SK-N-SH (cell line): ENCODE measurements around the gene IL4. TPM values are rescaled to one million over a fixed set of nuclear protein-coding genes. Genes with fewer than 3 reads are reported as not detected.

Experiments used
- CTCF ChIA-PET: fragments of 300-600, 350-600 bp; formaldehyde crosslinking; extraction: SDS; loops from one replicate; lab custom pipeline; 2021; lab: Yijun Ruan, JAX
- POLR2A ChIA-PET: fragments of 350-600 bp; sonication (Branson Sonifier 250); formaldehyde crosslinking; extraction: SDS; loops from one replicate; lab custom pipeline; 2020; ENCODE audit warnings: antibody characterized with exemption, inconsistent platforms; lab: Yijun Ruan, JAX
- DNase-seq: peaks from one replicate; pipeline ENCODE4 v3.0.0; 2012
- H2AFZ ChIP-seq: fragments of 200-600 bp; sonication (generic); 2 replicates; pipeline ENCODE4 v1.8.1; 2016; ENCODE audit warnings: antibody characterized with exemption, mild to moderate bottlenecking, low read depth
- H3F3A ChIP-seq: fragments of 200-600 bp; sonication (generic); replicated peaks from 2 replicates; pipeline ENCODE3; 2016; ENCODE audit warnings: antibody characterized with exemption, mild to moderate bottlenecking; ENCODE audit not compliant: insufficient read depth
- H3K27ac ChIP-seq, 2 experiments: fragments of 200-500 bp in 1 of 2; fragments of 200-600 bp in 1 of 2; sonication (Bioruptor generic) in 1 of 2; sonication (generic), shearing (Covaris generic) in 1 of 2; 2 replicates each; pipeline versions ENCODE4 v1.5.1 to v1.6.1; 2014 to 2016; ENCODE audit warnings: low read depth in 2 of 2, inconsistent platforms in 1 of 2, low read length in 1 of 2, mild to moderate bottlenecking in 1 of 2, mixed read lengths in 1 of 2
- H3K27me3 ChIP-seq: fragments of 200-600 bp; sonication (generic), shearing (Covaris generic); 2 replicates; pipeline ENCODE4 v1.6.1; 2016; ENCODE audit warnings: mixed run types; ENCODE audit not compliant: insufficient read depth
- H3K36me3 ChIP-seq, 2 experiments: fragments of 200-500 bp in 1 of 2; fragments of 200-600 bp in 1 of 2; sonication (Bioruptor generic) in 1 of 2; sonication (generic) in 1 of 2; replicated peaks in 1 of 2; 2 replicates each; pipeline versions ENCODE3 to v1.5.1; 2014 to 2016; ENCODE audit warnings: low read length in 1 of 2, mild to moderate bottlenecking in 1 of 2; ENCODE audit not compliant: insufficient read depth in 2 of 2, control insufficient read depth in 1 of 2
- H3K4me1 ChIP-seq, 2 experiments: fragments of 200-500 bp in 1 of 2; fragments of 200-600 bp in 1 of 2; sonication (Bioruptor generic) in 1 of 2; sonication (generic), shearing (Covaris generic) in 1 of 2; 2 replicates each; pipeline versions ENCODE4 v1.5.1 to v1.6.1; 2014 to 2016; ENCODE audit warnings: low read depth in 1 of 2, low read length in 1 of 2, mixed run types in 1 of 2; ENCODE audit not compliant: insufficient read depth in 2 of 2, control insufficient read depth in 1 of 2
- H3K4me2 ChIP-seq: fragments of 200-600 bp; sonication (generic), shearing (Covaris generic); 2 replicates; pipeline ENCODE4 v1.6.1; 2017; ENCODE audit warnings: mixed run types
- H3K4me3 ChIP-seq, 2 experiments: fragments of 200-500 bp in 1 of 2; fragments of 200-600 bp in 1 of 2; sonication (Bioruptor generic) in 1 of 2; sonication (generic), shearing (Covaris generic) in 1 of 2; 2 replicates each; pipeline versions ENCODE4 v1.5.1 to v1.8.1; 2014 to 2016; ENCODE audit warnings: low read depth in 2 of 2, inconsistent platforms in 1 of 2, low read length in 1 of 2, mild to moderate bottlenecking in 1 of 2, mixed read lengths in 1 of 2, moderate library complexity in 1 of 2
- H3K79me2 ChIP-seq: fragments of 200-600 bp; sonication (generic); 2 replicates; pipeline ENCODE4 v1.8.1; 2017; ENCODE audit warnings: mild to moderate bottlenecking; ENCODE audit not compliant: insufficient read depth
- H3K9ac ChIP-seq: fragments of 200-600 bp; sonication (generic); 2 replicates; pipeline ENCODE4 v1.6.1; 2017; ENCODE audit warnings: mixed run types
- H3K9me2 ChIP-seq: fragments of 200-600 bp; sonication (generic); 2 replicates; pipeline ENCODE4 v1.6.1; 2017; ENCODE audit warnings: mixed run types
- H3K9me3 ChIP-seq: fragments of 200-600 bp; sonication (generic); 2 replicates; pipeline ENCODE4 v1.6.1; 2017; ENCODE audit warnings: mixed run types, mild to moderate bottlenecking, moderate library complexity
- H4K20me1 ChIP-seq: fragments of 200-600 bp; sonication (generic); 2 replicates; pipeline ENCODE4 v1.6.1; 2017; ENCODE audit warnings: mild to moderate bottlenecking, mixed run types; ENCODE audit not compliant: insufficient read depth
- EZH2phosphoT487 ChIP-seq: fragments of 200-600 bp; sonication (generic); IDR thresholded peaks from 2 replicates; pipeline ENCODE4 v1.6.1; 2017; ENCODE audit warnings: low read depth, mixed run types, mild to moderate bottlenecking, antibody characterized with exemption, moderate library complexity, borderline replicate concordance
- FOSL2 ChIP-seq: IDR thresholded peaks from 2 replicates; pipeline ENCODE4 v1.4.0; 2012; ENCODE audit warnings: low read depth, mild to moderate bottlenecking, moderate library complexity, borderline replicate concordance
- FOXJ3 ChIP-seq: sonication (generic); formaldehyde crosslinking; IDR thresholded peaks from 2 replicates; pipeline ENCODE4 v1.5.1; 2020; ENCODE audit warnings: mild to moderate bottlenecking, missing genetic modification reagents
- FOXM1 ChIP-seq: IDR thresholded peaks from 2 replicates; pipeline ENCODE4 v1.4.0; 2012; ENCODE audit warnings: low read depth, mild to moderate bottlenecking
- GABPA ChIP-seq: IDR thresholded peaks from 2 replicates; pipeline ENCODE4 v1.4.0; 2012; ENCODE audit warnings: low read depth, mild to moderate bottlenecking
- JUND ChIP-seq: IDR thresholded peaks from 2 replicates; pipeline ENCODE4 v1.4.0; 2012
- NRF1 ChIP-seq: IDR thresholded peaks from 2 replicates; pipeline ENCODE4 v1.6.1; 2012; ENCODE audit warnings: low read depth, mild to moderate bottlenecking, low read length
- POLR2AphosphoS5 ChIP-seq: IDR thresholded peaks from 2 replicates; pipeline ENCODE4 v1.6.1; 2012; ENCODE audit warnings: low read depth, low read length
- RAD21 ChIP-seq: IDR thresholded peaks from 2 replicates; pipeline ENCODE4 v1.6.1; 2012; ENCODE audit warnings: mild to moderate bottlenecking, low read length
- TAF1 ChIP-seq: IDR thresholded peaks from 2 replicates; pipeline ENCODE4 v1.6.1; 2012; ENCODE audit warnings: low read depth, mild to moderate bottlenecking, low read length, moderate library complexity, borderline replicate concordance
- TCF12 ChIP-seq: IDR thresholded peaks from 2 replicates; pipeline ENCODE4 v1.4.0; 2012
- TEAD4 ChIP-seq: IDR thresholded peaks from 2 replicates; pipeline ENCODE4 v1.4.0; 2012; ENCODE audit warnings: mild to moderate bottlenecking, borderline replicate concordance; ENCODE audit not compliant: insufficient read depth
- WGBS: methylation state at CpG from one replicate; pipeline ENCODE4 v1.1.6; 2017; ENCODE audit warnings: low lambda C conversion rate; 5-methylcytosine and 5-hydroxymethylcytosine counted together
- polyA plus RNA-seq, 3 experiments: library from polyadenylated mRNA; depleted of rRNA; stranded (reverse); fragments of >200 nt; gene quantifications; 2 replicates each; pipeline ENCODE4 v1.2.3, GENCODE V29; 2012
- TF ChIP-seq, protein P1 (sequence below): IDR thresholded peaks from 2 replicates; pipeline ENCODE4 v1.4.0; 2012; ENCODE audit warnings: low read depth, borderline replicate concordance
- TF ChIP-seq, protein P2 (sequence below): IDR thresholded peaks from 2 replicates; pipeline ENCODE4 v1.6.1; 2012; ENCODE audit warnings: mild to moderate bottlenecking, low read depth, low read length, moderate library complexity
- TF ChIP-seq, protein P3 (sequence below): IDR thresholded peaks from 2 replicates; pipeline ENCODE4; 2012

Gene IL4
- polyA plus RNA-seq, 1 of the 3 experiments (the other 2 are of a cell fraction) = not detected

- H3K4me2 ChIP-seq = no peak overlapping the region
- no peak overlapping the region for H2AFZ ChIP-seq
- peak overlapping the region in 1 of 2 experiments; percentile 92; a peak in 1 of 4 replicates for H3K27ac ChIP-seq
- CTCF ChIA-PET = interaction anchor here (0.7 to 1.1 kb wide), 2 partner anchors 42 to 44 kb away, joined by 3 read pairs; no protein-coding TSS in a partner anchor
- no peaks in the 10 kb centered on the region for H3K79me2 ChIP-seq
- POLR2A ChIA-PET = no interaction called here
- H3K36me3 ChIP-seq = no peaks in the 10 kb centered on the region
- H3K27me3 ChIP-seq = no peaks in the 10 kb centered on the region
- H3K9me3 ChIP-seq = no peaks in the 10 kb centered on the region
- no peak overlapping the region for H3K4me3 ChIP-seq
- H3K9ac ChIP-seq = no peak overlapping the region
- no peaks in the 10 kb centered on the region for H4K20me1 ChIP-seq
- peaks cover 3 to 26% of the 10 kb centered on the region in 2 experiments; a peak in 3 of 4 replicates for H3K4me1 ChIP-seq
- WGBS = 100% methylated on average over 1 of the region's 1 CpG
- H3K9me2 ChIP-seq = no peaks in the 10 kb centered on the region
- no peak for TF ChIP-seq GABPA
- TF ChIP-seq, protein P1, sequence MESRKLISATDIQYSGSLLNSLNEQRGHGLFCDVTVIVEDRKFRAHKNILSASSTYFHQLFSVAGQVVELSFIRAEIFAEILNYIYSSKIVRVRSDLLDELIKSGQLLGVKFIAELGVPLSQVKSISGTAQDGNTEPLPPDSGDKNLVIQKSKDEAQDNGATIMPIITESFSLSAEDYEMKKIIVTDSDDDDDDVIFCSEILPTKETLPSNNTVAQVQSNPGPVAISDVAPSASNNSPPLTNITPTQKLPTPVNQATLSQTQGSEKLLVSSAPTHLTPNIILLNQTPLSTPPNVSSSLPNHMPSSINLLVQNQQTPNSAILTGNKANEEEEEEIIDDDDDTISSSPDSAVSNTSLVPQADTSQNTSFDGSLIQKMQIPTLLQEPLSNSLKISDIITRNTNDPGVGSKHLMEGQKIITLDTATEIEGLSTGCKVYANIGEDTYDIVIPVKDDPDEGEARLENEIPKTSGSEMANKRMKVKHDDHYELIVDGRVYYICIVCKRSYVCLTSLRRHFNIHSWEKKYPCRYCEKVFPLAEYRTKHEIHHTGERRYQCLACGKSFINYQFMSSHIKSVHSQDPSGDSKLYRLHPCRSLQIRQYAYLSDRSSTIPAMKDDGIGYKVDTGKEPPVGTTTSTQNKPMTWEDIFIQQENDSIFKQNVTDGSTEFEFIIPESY = no peak
- peaks cover 27% of the 10 kb centered on the region for H3F3A ChIP-seq
- no peak for DNase-seq
These were observed 301 bp upstream of the IL4 start for GRCh38 chr5:132673488-132673887.

- peak overlapping the region; percentile 31 to 92; a peak in 3 of 4 replicates for H3K27ac ChIP-seq
- peak overlapping the region; percentile 80 for H2AFZ ChIP-seq
- peaks cover 27% of the 10 kb centered on the region for H3F3A ChIP-seq
- peak overlapping the region; percentile 59 for H3K9ac ChIP-seq
- POLR2A ChIA-PET = interaction anchor here (0.7 kb wide), 1 partner anchor 17 kb away, joined by 5 read pairs; the partner anchor contains the start of gene IL13
- CTCF ChIA-PET = interaction anchor here (1.1 kb wide), 2 partner anchors 9 to 40 kb away, joined by 3 read pairs; no protein-coding TSS in a partner anchor
- H3K4me3 ChIP-seq = peak overlapping the region; percentile 6 to 37; a peak in 2 of 4 replicates
- peak overlapping the region; percentile 68 for H3K4me2 ChIP-seq
- 48% methylated on average over 7 of the region's 13 CpGs for WGBS
- no peaks in the 10 kb centered on the region for H3K79me2 ChIP-seq
- peaks cover 0 to 26% of the 10 kb centered on the region in 2 experiments; a peak in 3 of 4 replicates for H3K4me1 ChIP-seq
- no peaks in the 10 kb centered on the region for H3K36me3 ChIP-seq
- no peak for DNase-seq
- no peaks in the 10 kb centered on the region for H4K20me1 ChIP-seq
- no peaks in the 10 kb centered on the region for H3K9me3 ChIP-seq
- no peaks in the 10 kb centered on the region for H3K27me3 ChIP-seq
- H3K9me2 ChIP-seq = no peaks in the 10 kb centered on the region
- TF ChIP-seq, protein P1 = no peak
- TF ChIP-seq, protein P2, sequence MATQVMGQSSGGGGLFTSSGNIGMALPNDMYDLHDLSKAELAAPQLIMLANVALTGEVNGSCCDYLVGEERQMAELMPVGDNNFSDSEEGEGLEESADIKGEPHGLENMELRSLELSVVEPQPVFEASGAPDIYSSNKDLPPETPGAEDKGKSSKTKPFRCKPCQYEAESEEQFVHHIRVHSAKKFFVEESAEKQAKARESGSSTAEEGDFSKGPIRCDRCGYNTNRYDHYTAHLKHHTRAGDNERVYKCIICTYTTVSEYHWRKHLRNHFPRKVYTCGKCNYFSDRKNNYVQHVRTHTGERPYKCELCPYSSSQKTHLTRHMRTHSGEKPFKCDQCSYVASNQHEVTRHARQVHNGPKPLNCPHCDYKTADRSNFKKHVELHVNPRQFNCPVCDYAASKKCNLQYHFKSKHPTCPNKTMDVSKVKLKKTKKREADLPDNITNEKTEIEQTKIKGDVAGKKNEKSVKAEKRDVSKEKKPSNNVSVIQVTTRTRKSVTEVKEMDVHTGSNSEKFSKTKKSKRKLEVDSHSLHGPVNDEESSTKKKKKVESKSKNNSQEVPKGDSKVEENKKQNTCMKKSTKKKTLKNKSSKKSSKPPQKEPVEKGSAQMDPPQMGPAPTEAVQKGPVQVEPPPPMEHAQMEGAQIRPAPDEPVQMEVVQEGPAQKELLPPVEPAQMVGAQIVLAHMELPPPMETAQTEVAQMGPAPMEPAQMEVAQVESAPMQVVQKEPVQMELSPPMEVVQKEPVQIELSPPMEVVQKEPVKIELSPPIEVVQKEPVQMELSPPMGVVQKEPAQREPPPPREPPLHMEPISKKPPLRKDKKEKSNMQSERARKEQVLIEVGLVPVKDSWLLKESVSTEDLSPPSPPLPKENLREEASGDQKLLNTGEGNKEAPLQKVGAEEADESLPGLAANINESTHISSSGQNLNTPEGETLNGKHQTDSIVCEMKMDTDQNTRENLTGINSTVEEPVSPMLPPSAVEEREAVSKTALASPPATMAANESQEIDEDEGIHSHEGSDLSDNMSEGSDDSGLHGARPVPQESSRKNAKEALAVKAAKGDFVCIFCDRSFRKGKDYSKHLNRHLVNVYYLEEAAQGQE = no peak
- TF ChIP-seq FOXM1 (no peak), TAF1 (0 out of 2 replicates have a peak, but pooled peaks have one; percentile 22), FOXJ3 (CRISPR knock-in tag) (no peak), TEAD4 (0 out of 2 replicates have a peak, but pooled peaks have one; percentile 41), EZH2phosphoT487 (no peak), FOSL2 (peak; percentile 58; the same call in 1 of the 2 replicates), POLR2AphosphoS5 (no peak; the same call in 1 of the 2 replicates), TCF12 (peak; percentile 54; the same call in 1 of the 2 replicates), RAD21 (no peak), GABPA (no peak), JUND (peak; percentile 67), NRF1 (no peak)
- TF ChIP-seq, protein P3, sequence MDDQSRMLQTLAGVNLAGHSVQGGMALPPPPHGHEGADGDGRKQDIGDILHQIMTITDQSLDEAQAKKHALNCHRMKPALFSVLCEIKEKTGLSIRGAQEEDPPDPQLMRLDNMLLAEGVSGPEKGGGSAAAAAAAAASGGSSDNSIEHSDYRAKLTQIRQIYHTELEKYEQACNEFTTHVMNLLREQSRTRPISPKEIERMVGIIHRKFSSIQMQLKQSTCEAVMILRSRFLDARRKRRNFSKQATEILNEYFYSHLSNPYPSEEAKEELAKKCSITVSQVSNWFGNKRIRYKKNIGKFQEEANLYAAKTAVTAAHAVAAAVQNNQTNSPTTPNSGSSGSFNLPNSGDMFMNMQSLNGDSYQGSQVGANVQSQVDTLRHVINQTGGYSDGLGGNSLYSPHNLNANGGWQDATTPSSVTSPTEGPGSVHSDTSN = peak; percentile 19
These were observed 1.1 kb downstream of the IL4 start for GRCh38 chr5:132674671-132675506.
